Measurements from ENCODE around the gene DSE.

The DSE gene

GRCh38 chr6:116375262-116375661 is 4.5 kb downstream of the DSE start:
- POLR2A ChIA-PET = no interaction called here
- WGBS (ENCODE audit: insufficient coverage) = no CpG with 5 or more reads among the region's 2 CpGs
- Histone ChIP-seq H3K27ac (ENCODE audit: insufficient read depth in 1 of 2, low read depth in 1 of 2, low read length in 2 of 2, poor library complexity in 1 of 2, severe bottlenecking in 2 of 2) (no peak overlapping the region), H3K4me3 (ENCODE audit: control insufficient read depth in 1 of 7, extremely low read depth in 1 of 7, insufficient read depth in 4 of 7, low read depth in 2 of 7, low read length in 6 of 7) (no peak overlapping the region), H3K4me1 (ENCODE audit: control extremely low read depth in 1 of 4, control insufficient read depth in 4 of 4, insufficient read depth in 4 of 4, low read length in 3 of 4) (peaks cover 0 to 12% (median 5%) of the 10 kb centered on the region in 4 experiments), H3K36me3 (ENCODE audit: control insufficient read depth in 4 of 4, insufficient read depth in 4 of 4, low read length in 3 of 4) (no peaks in the 10 kb centered on the region), H3K9me3 (ENCODE audit: control extremely low read depth in 1 of 5, control insufficient read depth in 4 of 5, insufficient read depth in 2 of 5, low read depth in 1 of 5, low read length in 4 of 5) (no peaks in the 10 kb centered on the region), H3K27me3 (replicated peaks in 2 of 5; ENCODE audit: control insufficient read depth in 4 of 5, insufficient read depth in 5 of 5, low read length in 4 of 5) (no peaks in the 10 kb centered on the region)
- no peak for DNase-seq
- CTCF ChIA-PET = no interaction called here

- no peak for DNase-seq
- H3K27ac ChIP-seq (ENCODE audit: insufficient read depth in 1 of 2, low read depth in 1 of 2, low read length in 2 of 2, poor library complexity in 1 of 2, severe bottlenecking in 2 of 2) = no peak overlapping the region
- H3K4me3 ChIP-seq (ENCODE audit: control insufficient read depth in 1 of 7, extremely low read depth in 1 of 7, insufficient read depth in 4 of 7, low read depth in 2 of 7, low read length in 6 of 7) = no peak overlapping the region
- H3K9me3 ChIP-seq (ENCODE audit: control extremely low read depth in 1 of 5, control insufficient read depth in 4 of 5, insufficient read depth in 2 of 5, low read depth in 1 of 5, low read length in 4 of 5) = no peaks in the 10 kb centered on the region
- ChIA-PET POLR2A (no interaction called here), CTCF (interaction anchor here (0.6 to 0.7 kb wide), 2 partner anchors 41 to 56 kb away, joined by 3 read pairs; no protein-coding TSS in a partner anchor)
- H3K27me3 ChIP-seq (replicated peaks in 2 of 5; ENCODE audit: control insufficient read depth in 4 of 5, insufficient read depth in 5 of 5, low read length in 4 of 5) = no peaks in the 10 kb centered on the region
- WGBS (ENCODE audit: insufficient coverage) = 100% methylated on average over 2 of the region's 4 CpGs
- peaks cover 0 to 2% (median 0%) of the 10 kb centered on the region in 4 experiments for H3K36me3 ChIP-seq (ENCODE audit: control insufficient read depth in 4 of 4, insufficient read depth in 4 of 4, low read length in 3 of 4)
- H3K4me1 ChIP-seq (ENCODE audit: control extremely low read depth in 1 of 4, control insufficient read depth in 4 of 4, insufficient read depth in 4 of 4, low read length in 3 of 4) = peaks cover 0 to 9% (median 5%) of the 10 kb centered on the region in 4 experiments
Measured at GRCh38 chr6:116376149-116376548, 5.4 kb downstream of the DSE start.

- Histone ChIP-seq H3K4me3 (ENCODE audit: control insufficient read depth in 1 of 7, extremely low read depth in 1 of 7, insufficient read depth in 4 of 7, low read depth in 2 of 7, low read length in 6 of 7) (no peak overlapping the region), H3K4me1 (ENCODE audit: control extremely low read depth in 1 of 4, control insufficient read depth in 4 of 4, insufficient read depth in 4 of 4, low read length in 3 of 4) (peaks cover 0 to 5% (median 0%) of the 10 kb centered on the region in 4 experiments), H3K9me3 (ENCODE audit: control extremely low read depth in 1 of 5, control insufficient read depth in 4 of 5, insufficient read depth in 2 of 5, low read depth in 1 of 5, low read length in 4 of 5) (no peaks in the 10 kb centered on the region), H3K27me3 (replicated peaks in 2 of 5; ENCODE audit: control insufficient read depth in 4 of 5, insufficient read depth in 5 of 5, low read length in 4 of 5) (no peaks in the 10 kb centered on the region), H3K36me3 (ENCODE audit: control insufficient read depth in 4 of 4, insufficient read depth in 4 of 4, low read length in 3 of 4) (peaks cover 0 to 2% (median 0%) of the 10 kb centered on the region in 4 experiments), H3K27ac (ENCODE audit: insufficient read depth in 1 of 2, low read depth in 1 of 2, low read length in 2 of 2, poor library complexity in 1 of 2, severe bottlenecking in 2 of 2) (no peak overlapping the region)
- DNase-seq = no peak
- ChIA-PET POLR2A (no interaction called here), CTCF (no interaction called here)
Measured at GRCh38 chr6:116379764-116380163, 9.0 kb downstream of the DSE start.

GRCh38 chr6:116380346-116380745 is 9.6 kb downstream of the DSE start:
- POLR2A ChIA-PET = no interaction called here
- Histone ChIP-seq H3K27ac (ENCODE audit: insufficient read depth in 1 of 2, low read depth in 1 of 2, low read length in 2 of 2, poor library complexity in 1 of 2, severe bottlenecking in 2 of 2) (no peak overlapping the region), H3K9me3 (ENCODE audit: control extremely low read depth in 1 of 5, control insufficient read depth in 4 of 5, insufficient read depth in 2 of 5, low read depth in 1 of 5, low read length in 4 of 5) (no peaks in the 10 kb centered on the region), H3K36me3 (ENCODE audit: control insufficient read depth in 4 of 4, insufficient read depth in 4 of 4, low read length in 3 of 4) (peaks cover 0 to 2% (median 0%) of the 10 kb centered on the region in 4 experiments), H3K27me3 (replicated peaks in 2 of 5; ENCODE audit: control insufficient read depth in 4 of 5, insufficient read depth in 5 of 5, low read length in 4 of 5) (no peaks in the 10 kb centered on the region), H3K4me3 (ENCODE audit: control insufficient read depth in 1 of 7, extremely low read depth in 1 of 7, insufficient read depth in 4 of 7, low read depth in 2 of 7, low read length in 6 of 7) (no peak overlapping the region), H3K4me1 (ENCODE audit: control extremely low read depth in 1 of 4, control insufficient read depth in 4 of 4, insufficient read depth in 4 of 4, low read length in 3 of 4) (peaks cover 0 to 9% (median 4%) of the 10 kb centered on the region in 4 experiments)
- 94% methylated on average over 1 of the region's 1 CpG for WGBS (ENCODE audit: insufficient coverage)
- no peak for DNase-seq
- CTCF ChIA-PET = no interaction called here

GRCh38 chr6:116381000-116381399 is 10.3 kb downstream of the DSE start:
- H3K27me3 ChIP-seq (replicated peaks in 2 of 5; ENCODE audit: control insufficient read depth in 4 of 5, insufficient read depth in 5 of 5, low read length in 4 of 5) = no peaks in the 10 kb centered on the region
- H3K36me3 ChIP-seq (ENCODE audit: control insufficient read depth in 4 of 4, insufficient read depth in 4 of 4, low read length in 3 of 4) = peaks cover 0 to 2% (median 0%) of the 10 kb centered on the region in 4 experiments
- no peak for DNase-seq
- H3K4me1 ChIP-seq (ENCODE audit: control extremely low read depth in 1 of 4, control insufficient read depth in 4 of 4, insufficient read depth in 4 of 4, low read length in 3 of 4) = peaks cover under 1 to 16% (median 7%) of the 10 kb centered on the region in 4 experiments
- 100% methylated on average over 3 of the region's 3 CpGs for WGBS (ENCODE audit: insufficient coverage)
- H3K27ac ChIP-seq (ENCODE audit: insufficient read depth in 1 of 2, low read depth in 1 of 2, low read length in 2 of 2, poor library complexity in 1 of 2, severe bottlenecking in 2 of 2) = no peak overlapping the region
- ChIA-PET POLR2A (no interaction called here), CTCF (no interaction called here)
- no peaks in the 10 kb centered on the region for H3K9me3 ChIP-seq (ENCODE audit: control extremely low read depth in 1 of 5, control insufficient read depth in 4 of 5, insufficient read depth in 2 of 5, low read depth in 1 of 5, low read length in 4 of 5)
- no peak overlapping the region for H3K4me3 ChIP-seq (ENCODE audit: control insufficient read depth in 1 of 7, extremely low read depth in 1 of 7, insufficient read depth in 4 of 7, low read depth in 2 of 7, low read length in 6 of 7)

GRCh38 chr6:116382587-116382986 is 11.8 kb downstream of the DSE start:
- WGBS (ENCODE audit: insufficient coverage) = 100% methylated on average over 1 of the region's 1 CpG
- peaks cover 0 to 2% (median 0%) of the 10 kb centered on the region in 4 experiments for H3K36me3 ChIP-seq (ENCODE audit: control insufficient read depth in 4 of 4, insufficient read depth in 4 of 4, low read length in 3 of 4)
- H3K4me1 ChIP-seq (ENCODE audit: control extremely low read depth in 1 of 4, control insufficient read depth in 4 of 4, insufficient read depth in 4 of 4, low read length in 3 of 4) = peaks cover 3 to 32% (median 13%) of the 10 kb centered on the region in 4 experiments
- no peak overlapping the region for H3K27ac ChIP-seq (ENCODE audit: insufficient read depth in 1 of 2, low read depth in 1 of 2, low read length in 2 of 2, poor library complexity in 1 of 2, severe bottlenecking in 2 of 2)
- H3K27me3 ChIP-seq (replicated peaks in 2 of 5; ENCODE audit: control insufficient read depth in 4 of 5, insufficient read depth in 5 of 5, low read length in 4 of 5) = no peaks in the 10 kb centered on the region
- H3K9me3 ChIP-seq (ENCODE audit: control extremely low read depth in 1 of 5, control insufficient read depth in 4 of 5, insufficient read depth in 2 of 5, low read depth in 1 of 5, low read length in 4 of 5) = no peaks in the 10 kb centered on the region
- ChIA-PET POLR2A (no interaction called here), CTCF (no interaction called here)
- no peak overlapping the region for H3K4me3 ChIP-seq (ENCODE audit: control insufficient read depth in 1 of 7, extremely low read depth in 1 of 7, insufficient read depth in 4 of 7, low read depth in 2 of 7, low read length in 6 of 7)
- DNase-seq = no peak

GRCh38 chr6:116384727-116385458 is 14.1 kb downstream of the DSE start:
- DNase-seq = no peak
- POLR2A ChIA-PET = no interaction called here
- Histone ChIP-seq H3K27ac (ENCODE audit: insufficient read depth in 1 of 2, low read depth in 1 of 2, low read length in 2 of 2, poor library complexity in 1 of 2, severe bottlenecking in 2 of 2) (no peak overlapping the region), H3K9me3 (ENCODE audit: control extremely low read depth in 1 of 5, control insufficient read depth in 4 of 5, insufficient read depth in 2 of 5, low read depth in 1 of 5, low read length in 4 of 5) (no peaks in the 10 kb centered on the region), H3K36me3 (ENCODE audit: control insufficient read depth in 4 of 4, insufficient read depth in 4 of 4, low read length in 3 of 4) (peaks cover 0 to 2% (median 0%) of the 10 kb centered on the region in 4 experiments), H3K27me3 (replicated peaks in 2 of 5; ENCODE audit: control insufficient read depth in 4 of 5, insufficient read depth in 5 of 5, low read length in 4 of 5) (no peaks in the 10 kb centered on the region), H3K4me1 (ENCODE audit: control extremely low read depth in 1 of 4, control insufficient read depth in 4 of 4, insufficient read depth in 4 of 4, low read length in 3 of 4) (peaks cover 3 to 47% (median 20%) of the 10 kb centered on the region in 4 experiments), H3K4me3 (ENCODE audit: control insufficient read depth in 1 of 7, extremely low read depth in 1 of 7, insufficient read depth in 4 of 7, low read depth in 2 of 7, low read length in 6 of 7) (no peak overlapping the region)
- CTCF ChIA-PET = no interaction called here
- 98% methylated on average over 3 of the region's 3 CpGs for WGBS (ENCODE audit: insufficient coverage)

Data from common myeloid progenitor, CD34-positive (primary cell).